BE2C (cell line): ENCODE results near the gene UNC13C.

ENCODE experiments used
- DNase-seq: peaks from one replicate; pipeline ENCODE4 v3.0.0-alpha.2; 2020
- H3K27me3 ChIP-seq: fragments of 250-450 bp; sonication (Bioruptor Pico); 2 replicates; pipeline ENCODE4 v1.5.1; 2020; ENCODE audit warnings: mild to moderate bottlenecking
- H3K36me3 ChIP-seq: fragments of 250-450 bp; sonication (Bioruptor Pico); 2 replicates; pipeline ENCODE4 v1.5.1; 2020; ENCODE audit warnings: mild to moderate bottlenecking
- H3K4me1 ChIP-seq: fragments of 250-450 bp; sonication (Bioruptor Pico); 2 replicates; pipeline ENCODE4 v1.5.1; 2020
- H3K4me3 ChIP-seq: 2 replicates; pipeline ENCODE4 v1.5.1; 2011; ENCODE audit warnings: low read depth, low read length
- H3K9me3 ChIP-seq: fragments of 250-450 bp; sonication (Bioruptor Pico); 2 replicates; pipeline ENCODE4 v1.5.1; 2020
- TF ChIP-seq, protein P1 (sequence below): IDR thresholded peaks from 2 replicates; pipeline ENCODE4 v1.5.1; 2012; ENCODE audit warnings: mild to moderate bottlenecking, low read depth, low read length

The UNC13C gene

DNA sequence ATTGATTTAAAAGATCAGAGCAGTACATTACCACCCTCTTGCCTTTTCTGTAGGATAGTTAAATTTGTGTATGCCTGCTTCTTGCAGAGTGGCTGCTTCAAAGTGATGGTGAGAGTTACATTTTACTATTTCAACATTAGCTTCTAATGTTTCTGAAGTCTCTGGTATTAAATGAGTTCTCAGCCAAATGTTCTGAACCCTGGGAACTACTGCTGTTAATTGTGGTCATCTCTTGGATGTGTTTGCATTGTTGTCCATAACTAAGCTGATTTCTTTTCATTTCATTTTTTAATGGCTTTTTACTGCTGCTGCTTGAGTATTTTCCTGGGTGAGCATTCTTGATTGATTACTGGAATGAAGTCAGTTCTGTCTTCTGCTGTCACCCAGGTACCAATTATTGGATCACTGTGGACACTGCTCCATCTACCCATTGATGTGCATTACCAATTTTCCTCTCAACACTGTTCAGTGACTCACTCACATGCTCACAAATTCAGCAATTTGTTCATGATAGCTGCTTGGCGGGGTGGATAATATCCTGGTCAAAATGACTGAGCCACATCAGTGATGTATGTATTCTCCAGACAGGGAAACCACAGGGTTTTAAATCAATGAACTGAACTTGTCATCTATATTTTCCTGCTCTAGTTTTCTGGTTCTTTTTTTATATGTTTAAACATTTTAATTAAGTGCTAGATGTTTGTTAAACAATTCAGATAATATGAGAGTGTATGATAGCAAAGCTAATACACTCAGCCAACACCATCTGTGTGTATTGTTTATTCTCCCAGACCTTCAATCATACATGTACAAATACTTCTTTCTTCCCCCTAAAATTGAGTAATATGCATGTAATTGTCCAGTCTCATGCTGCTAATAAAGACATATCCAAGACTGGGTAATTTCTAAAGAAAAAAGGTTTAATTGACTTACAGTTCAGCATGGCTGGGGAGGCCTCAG lies 630.9 kb downstream of the UNC13C start:
- no peak for DNase-seq
- Histone ChIP-seq H3K4me1 (no peaks in the 10 kb centered on the region), H3K27me3 (no peaks in the 10 kb centered on the region), H3K36me3 (no peaks in the 10 kb centered on the region), H3K9me3 (no peaks in the 10 kb centered on the region), H3K4me3 (no peak overlapping the region)
- TF ChIP-seq, protein P1, sequence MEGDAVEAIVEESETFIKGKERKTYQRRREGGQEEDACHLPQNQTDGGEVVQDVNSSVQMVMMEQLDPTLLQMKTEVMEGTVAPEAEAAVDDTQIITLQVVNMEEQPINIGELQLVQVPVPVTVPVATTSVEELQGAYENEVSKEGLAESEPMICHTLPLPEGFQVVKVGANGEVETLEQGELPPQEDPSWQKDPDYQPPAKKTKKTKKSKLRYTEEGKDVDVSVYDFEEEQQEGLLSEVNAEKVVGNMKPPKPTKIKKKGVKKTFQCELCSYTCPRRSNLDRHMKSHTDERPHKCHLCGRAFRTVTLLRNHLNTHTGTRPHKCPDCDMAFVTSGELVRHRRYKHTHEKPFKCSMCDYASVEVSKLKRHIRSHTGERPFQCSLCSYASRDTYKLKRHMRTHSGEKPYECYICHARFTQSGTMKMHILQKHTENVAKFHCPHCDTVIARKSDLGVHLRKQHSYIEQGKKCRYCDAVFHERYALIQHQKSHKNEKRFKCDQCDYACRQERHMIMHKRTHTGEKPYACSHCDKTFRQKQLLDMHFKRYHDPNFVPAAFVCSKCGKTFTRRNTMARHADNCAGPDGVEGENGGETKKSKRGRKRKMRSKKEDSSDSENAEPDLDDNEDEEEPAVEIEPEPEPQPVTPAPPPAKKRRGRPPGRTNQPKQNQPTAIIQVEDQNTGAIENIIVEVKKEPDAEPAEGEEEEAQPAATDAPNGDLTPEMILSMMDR = no peak

DNA sequence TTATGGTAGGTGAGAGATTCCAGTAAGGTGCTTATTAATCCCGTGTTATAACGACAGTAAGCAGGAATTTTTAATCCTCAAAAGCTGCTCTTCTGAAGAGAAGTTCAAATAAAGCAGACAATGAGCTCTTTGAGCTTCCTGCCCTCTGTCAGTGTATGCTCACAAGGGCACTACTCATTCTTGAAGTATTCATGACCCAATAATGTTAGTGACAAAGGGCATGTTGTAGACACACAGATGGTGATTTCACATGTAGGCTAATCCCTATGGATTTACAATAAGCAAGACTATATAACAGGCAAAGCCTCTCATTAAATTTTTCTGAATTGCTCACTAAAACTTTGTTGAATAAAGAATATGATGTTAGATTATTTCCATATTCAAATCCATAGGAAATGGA lies 639.9 kb downstream of the UNC13C start:
- H3K4me1 ChIP-seq = no peaks in the 10 kb centered on the region
- TF ChIP-seq, protein P1 = no peak
- H3K4me3 ChIP-seq = no peak overlapping the region
- no peaks in the 10 kb centered on the region for H3K36me3 ChIP-seq
- DNase-seq = no peak
- H3K27me3 ChIP-seq = no peaks in the 10 kb centered on the region
- no peaks in the 10 kb centered on the region for H3K9me3 ChIP-seq

DNA sequence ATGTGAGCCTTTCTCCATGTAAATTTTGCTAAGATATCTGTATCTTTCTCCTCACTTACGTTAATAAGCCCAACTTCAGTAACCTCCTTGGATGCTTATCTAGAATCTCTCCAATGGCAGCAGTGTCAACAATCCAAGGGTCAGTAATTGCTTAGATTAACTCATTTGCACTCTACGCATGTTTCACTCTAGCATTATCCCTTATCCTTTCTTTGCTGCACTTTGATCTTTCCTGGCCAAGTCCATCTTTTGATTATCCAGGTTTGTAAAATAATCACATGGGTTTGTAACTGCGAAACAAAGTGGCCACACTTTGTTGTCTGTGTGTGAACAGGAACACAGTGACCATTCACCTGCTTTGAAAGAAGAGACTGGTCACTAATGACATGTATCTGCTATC lies 640.9 kb downstream of the UNC13C start:
- H3K4me1 ChIP-seq = no peaks in the 10 kb centered on the region

DNA sequence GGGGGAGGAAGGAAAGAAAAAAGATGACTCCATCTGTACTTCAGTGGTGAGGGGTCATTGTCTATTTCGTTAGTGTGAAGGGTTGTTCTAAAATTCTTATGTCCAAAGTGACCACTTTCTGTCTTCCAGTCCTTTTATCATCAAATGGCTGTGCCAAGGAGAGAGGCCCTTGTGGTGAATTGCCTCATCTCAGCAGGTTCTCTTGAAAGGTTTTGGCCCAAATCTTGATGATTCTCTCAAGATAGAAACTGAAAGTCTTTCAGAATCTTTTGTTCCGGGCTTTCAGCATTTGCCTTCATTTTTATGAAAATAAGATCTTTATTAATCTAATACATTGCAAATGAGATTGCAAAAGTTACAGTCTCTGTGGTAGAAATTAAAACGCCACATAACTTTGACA lies 642.7 kb downstream of the UNC13C start:
- DNase-seq = no peak
- Histone ChIP-seq H3K4me1 (no peaks in the 10 kb centered on the region), H3K4me3 (no peak overlapping the region), H3K36me3 (no peaks in the 10 kb centered on the region), H3K27me3 (no peaks in the 10 kb centered on the region), H3K9me3 (no peaks in the 10 kb centered on the region)
- TF ChIP-seq, protein P1 = no peak

More for the DNA sequence above, 640.9 kb downstream of the UNC13C start:
- Histone ChIP-seq H3K36me3 (no peaks in the 10 kb centered on the region), H3K27me3 (no peaks in the 10 kb centered on the region), H3K4me3 (no peak overlapping the region), H3K9me3 (no peaks in the 10 kb centered on the region)
- TF ChIP-seq, protein P1 = no peak
- DNase-seq = no peak

DNA sequence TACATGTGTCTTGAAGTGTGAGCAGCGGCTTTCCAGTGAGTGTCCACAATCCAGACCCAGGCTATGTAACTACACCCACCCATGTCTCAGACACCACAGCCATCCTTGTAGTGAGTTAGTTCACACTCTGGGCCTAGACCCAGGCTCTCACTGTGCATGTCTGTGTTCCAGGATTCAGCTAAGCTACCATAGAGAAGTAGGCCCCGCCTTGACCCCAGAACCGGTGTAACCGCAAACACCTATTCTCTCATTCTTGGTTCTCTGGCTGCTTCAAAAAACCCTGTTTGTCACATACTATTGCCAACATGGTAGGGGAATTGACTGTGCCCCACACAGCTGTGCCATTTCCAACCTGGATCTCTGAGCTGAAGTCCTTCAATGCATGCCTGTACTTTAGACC lies 657.9 kb downstream of the UNC13C start:
- Histone ChIP-seq H3K4me3 (no peak overlapping the region), H3K27me3 (no peaks in the 10 kb centered on the region), H3K4me1 (no peaks in the 10 kb centered on the region), H3K9me3 (no peaks in the 10 kb centered on the region), H3K36me3 (no peaks in the 10 kb centered on the region)
- DNase-seq = no peak
- TF ChIP-seq, protein P1 = no peak

DNA sequence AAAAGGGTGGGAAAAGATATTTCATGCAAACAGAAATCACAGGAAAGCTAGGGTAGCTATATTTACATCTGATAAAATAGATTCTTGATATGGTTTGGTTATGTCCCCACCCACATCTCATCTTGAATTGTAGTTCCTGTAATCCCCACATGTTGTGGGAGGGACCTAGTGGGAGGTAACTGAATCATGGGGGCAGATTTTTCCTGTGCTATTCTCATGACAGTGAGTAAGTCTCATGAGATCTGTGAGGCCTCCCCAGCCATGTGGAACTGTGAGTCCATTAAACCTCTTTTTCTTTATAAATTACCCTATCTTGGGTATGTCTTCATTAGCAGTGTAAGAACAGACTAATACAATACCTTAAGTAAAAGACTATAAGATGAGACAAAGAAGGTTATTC lies 660.4 kb downstream of the UNC13C start:
- no peaks in the 10 kb centered on the region for H3K4me1 ChIP-seq
- DNase-seq = no peak
- TF ChIP-seq, protein P1 = no peak
- H3K4me3 ChIP-seq = no peak overlapping the region
- no peaks in the 10 kb centered on the region for H3K36me3 ChIP-seq
- H3K9me3 ChIP-seq = no peaks in the 10 kb centered on the region
- no peaks in the 10 kb centered on the region for H3K27me3 ChIP-seq
